Activated naive CD4-positive, alpha-beta T cell treated with anti-CD3 and anti-CD28 coated beads, Interleukin-2, amount 10 ng/mL, durations not matched to agents 7 days and 5 days (primary cell): ENCODE measurements around the gene PARD3B.

ENCODE experiments used
- CTCF ChIA-PET: fragments of 350-600 bp; sonication (Branson Sonifier 250); formaldehyde crosslinking; loops from one replicate; lab custom pipeline; 2021; ENCODE audit warnings: antibody characterized with exemption; lab: Charles Lee
- DNase-seq: peaks from one replicate; pipeline ENCODE4 v3.0.0-alpha.2; 2020
- H3K27ac Mint-ChIP-seq: one replicate; pipeline ENCODE4 v1.8.0; 2021; ENCODE audit warnings: mild to moderate bottlenecking, moderate library complexity, mixed read lengths
- H3K27me3 Mint-ChIP-seq: one replicate; pipeline ENCODE4 v1.8.0; 2021; ENCODE audit warnings: mild to moderate bottlenecking, mixed read lengths
- H3K36me3 Mint-ChIP-seq: one replicate; pipeline ENCODE4 v1.8.0; 2021; ENCODE audit warnings: mixed read lengths
- H3K4me1 Mint-ChIP-seq: one replicate; pipeline ENCODE4 v1.8.0; 2021; ENCODE audit warnings: mixed read lengths
- H3K4me3 Mint-ChIP-seq: one replicate; pipeline ENCODE4 v1.8.0; 2021; ENCODE audit warnings: mild to moderate bottlenecking, moderate library complexity, mixed read lengths
- H3K9me3 Mint-ChIP-seq: one replicate; pipeline ENCODE4 v1.8.0; 2021; ENCODE audit warnings: mixed read lengths

PARD3B gene

DNA sequence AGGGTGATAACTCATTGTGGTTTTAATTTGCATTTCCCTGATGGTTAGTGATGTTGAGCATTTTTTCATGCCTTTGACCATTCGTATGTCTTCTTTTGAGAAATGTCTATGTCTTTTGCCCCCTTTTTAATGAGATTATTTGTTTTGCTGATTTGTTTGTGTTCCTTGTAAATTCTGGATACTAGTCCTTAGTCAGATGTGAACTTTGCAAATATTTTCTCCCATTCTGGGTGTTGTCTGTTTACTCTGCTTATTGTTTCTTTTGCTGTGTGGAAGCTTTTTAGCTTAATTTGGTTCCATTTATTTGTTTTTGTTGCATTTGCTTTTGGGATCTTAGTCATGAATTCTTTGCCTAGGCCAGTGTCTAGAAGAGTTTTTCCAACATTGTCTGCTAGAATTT is 192.0 kb downstream of the PARD3B start:
- Mint-ChIP-seq H3K36me3 (no peaks in the 10 kb centered on the region), H3K27me3 (no peaks in the 10 kb centered on the region), H3K4me1 (no peaks in the 10 kb centered on the region), H3K27ac (no peak overlapping the region), H3K4me3 (no peak overlapping the region), H3K9me3 (peaks cover 2% of the 10 kb centered on the region)
- no peak for DNase-seq
- CTCF ChIA-PET: no interaction called here

- H3K36me3 Mint-ChIP-seq: no peaks in the 10 kb centered on the region
- CTCF ChIA-PET: no interaction called here
- no peak overlapping the region for H3K4me3 Mint-ChIP-seq
- peaks cover 2% of the 10 kb centered on the region for H3K9me3 Mint-ChIP-seq
- DNase-seq: no peak
- no peak overlapping the region for H3K27ac Mint-ChIP-seq
- no peaks in the 10 kb centered on the region for H3K4me1 Mint-ChIP-seq
- H3K27me3 Mint-ChIP-seq: no peaks in the 10 kb centered on the region
Observed at GRCh38 chr2:204738721-204739120, 193.4 kb downstream of the PARD3B start.

DNA sequence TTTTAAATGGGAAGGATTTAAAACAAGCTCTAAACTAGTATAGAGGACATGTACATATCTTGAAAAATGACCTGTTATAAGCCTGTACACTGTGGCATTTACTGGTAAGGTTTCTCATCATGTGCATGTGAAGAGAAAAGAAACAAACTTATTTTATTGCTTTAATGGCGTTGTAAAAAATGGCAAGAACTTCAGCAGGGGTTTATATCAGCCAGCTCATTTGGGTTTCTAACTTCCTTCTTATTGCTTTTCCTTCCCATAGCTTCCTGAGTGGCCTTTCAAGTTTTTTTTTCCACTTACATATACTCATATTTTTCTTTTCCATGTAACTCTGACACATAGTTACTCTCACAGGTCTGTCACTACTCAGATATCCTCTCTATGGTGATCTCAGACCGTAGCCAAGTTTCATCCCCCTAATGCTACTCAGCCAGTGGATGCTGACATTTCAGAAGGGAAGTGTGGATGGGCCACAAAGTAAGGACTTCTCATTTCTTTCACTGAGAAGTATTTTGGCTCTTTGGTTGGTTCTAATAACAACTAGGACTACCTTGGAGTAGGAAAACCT is 198.2 kb downstream of the PARD3B start:
- no peaks in the 10 kb centered on the region for H3K27me3 Mint-ChIP-seq
- H3K4me3 Mint-ChIP-seq: no peak overlapping the region
- H3K36me3 Mint-ChIP-seq: no peaks in the 10 kb centered on the region
- no peak for DNase-seq
- CTCF ChIA-PET: no interaction called here
- H3K4me1 Mint-ChIP-seq: no peaks in the 10 kb centered on the region
- H3K27ac Mint-ChIP-seq: no peak overlapping the region
- H3K9me3 Mint-ChIP-seq: peaks cover 2% of the 10 kb centered on the region

DNA sequence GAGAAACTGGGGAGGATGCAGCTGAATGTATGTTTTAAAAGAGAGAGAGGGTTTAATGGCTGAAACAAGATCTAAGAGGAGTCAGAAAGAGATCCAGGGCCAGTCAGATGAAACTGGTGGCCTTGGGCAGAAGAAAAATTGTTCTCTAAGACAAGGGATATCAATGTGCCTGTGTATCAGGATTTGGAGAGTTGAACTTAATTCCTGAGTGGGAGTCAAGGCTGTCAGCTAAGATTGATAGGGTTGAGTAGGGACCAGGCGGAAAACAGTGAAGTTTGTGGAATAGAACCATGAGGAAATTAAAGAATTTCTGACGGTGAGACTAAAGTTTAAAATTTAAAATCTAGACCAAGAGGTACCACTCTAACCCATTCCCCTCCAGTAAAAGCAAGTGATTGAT is 199.2 kb downstream of the PARD3B start:
- Mint-ChIP-seq H3K36me3 (no peaks in the 10 kb centered on the region), H3K27me3 (no peaks in the 10 kb centered on the region), H3K27ac (no peak overlapping the region), H3K4me1 (no peaks in the 10 kb centered on the region), H3K4me3 (no peak overlapping the region), H3K9me3 (peaks cover 2% of the 10 kb centered on the region)
- DNase-seq: no peak
- CTCF ChIA-PET: no interaction called here

GRCh38 chr2:204748286-204748685 is 203.0 kb downstream of the PARD3B start:
- CTCF ChIA-PET: no interaction called here
- H3K4me3 Mint-ChIP-seq: no peak overlapping the region
- no peaks in the 10 kb centered on the region for H3K9me3 Mint-ChIP-seq
- DNase-seq: no peak
- H3K36me3 Mint-ChIP-seq: no peaks in the 10 kb centered on the region
- H3K27me3 Mint-ChIP-seq: no peaks in the 10 kb centered on the region
- H3K4me1 Mint-ChIP-seq: no peaks in the 10 kb centered on the region
- no peak overlapping the region for H3K27ac Mint-ChIP-seq

- no peaks in the 10 kb centered on the region for H3K9me3 Mint-ChIP-seq
- no peak for DNase-seq
- H3K27ac Mint-ChIP-seq: no peak overlapping the region
- H3K27me3 Mint-ChIP-seq: no peaks in the 10 kb centered on the region
- no peak overlapping the region for H3K4me3 Mint-ChIP-seq
- H3K36me3 Mint-ChIP-seq: no peaks in the 10 kb centered on the region
- CTCF ChIA-PET: no interaction called here
- H3K4me1 Mint-ChIP-seq: no peaks in the 10 kb centered on the region
Observed at GRCh38 chr2:204749319-204749718, 204.0 kb downstream of the PARD3B start.

- Mint-ChIP-seq H3K27ac (no peak overlapping the region), H3K27me3 (no peaks in the 10 kb centered on the region), H3K36me3 (no peaks in the 10 kb centered on the region), H3K4me1 (no peaks in the 10 kb centered on the region), H3K9me3 (no peaks in the 10 kb centered on the region), H3K4me3 (no peak overlapping the region)
- CTCF ChIA-PET: no interaction called here
- DNase-seq: no peak
Observed at GRCh38 chr2:204750389-204750788, 205.1 kb downstream of the PARD3B start.

DNA sequence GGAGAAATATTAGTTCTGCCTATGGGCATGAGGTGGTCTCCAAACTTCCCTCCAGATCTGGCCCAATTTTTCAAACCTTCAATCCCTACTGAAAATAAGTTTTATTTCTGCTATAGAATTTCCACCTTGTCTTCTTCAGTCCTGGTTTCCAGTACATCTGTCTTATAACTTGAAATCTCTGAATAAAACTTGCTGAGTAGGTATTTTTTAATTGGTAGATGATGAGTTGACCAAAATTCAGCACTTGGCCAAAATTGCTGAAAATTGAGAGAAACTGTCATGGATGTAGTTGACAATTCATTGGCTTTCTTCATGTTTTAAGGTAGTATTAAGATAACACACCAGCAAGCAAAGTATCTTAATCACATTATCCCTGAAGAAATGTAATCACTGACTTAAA is 206.2 kb downstream of the PARD3B start:
- Mint-ChIP-seq H3K4me1 (no peaks in the 10 kb centered on the region), H3K9me3 (no peaks in the 10 kb centered on the region), H3K27me3 (no peaks in the 10 kb centered on the region), H3K4me3 (no peak overlapping the region), H3K27ac (no peak overlapping the region), H3K36me3 (no peaks in the 10 kb centered on the region)
- CTCF ChIA-PET: no interaction called here
- no peak for DNase-seq

DNA sequence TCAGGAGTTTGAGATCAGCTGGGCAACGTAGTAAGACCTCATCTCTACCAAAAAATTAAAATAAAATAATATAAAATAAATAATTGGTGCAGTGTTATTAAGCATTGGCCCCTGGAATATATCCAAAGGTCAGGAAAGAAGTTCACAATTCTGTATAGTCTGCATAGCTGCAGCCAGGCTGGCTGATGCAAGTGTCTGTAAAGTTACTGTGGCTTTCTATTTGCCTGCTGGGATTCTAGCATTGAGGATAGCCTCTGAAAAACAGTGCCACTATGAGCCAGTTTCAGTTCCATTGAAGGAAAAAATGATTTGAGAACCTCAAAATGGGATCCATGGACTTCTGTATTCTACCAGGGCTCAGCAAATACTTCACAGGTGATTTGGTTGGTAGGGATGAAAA is 208.6 kb downstream of the PARD3B start:
- DNase-seq: no peak
- Mint-ChIP-seq H3K27ac (no peak overlapping the region), H3K9me3 (no peaks in the 10 kb centered on the region), H3K4me1 (no peaks in the 10 kb centered on the region), H3K27me3 (no peaks in the 10 kb centered on the region), H3K4me3 (no peak overlapping the region), H3K36me3 (no peaks in the 10 kb centered on the region)
- CTCF ChIA-PET: interaction anchor here (1.0 kb wide), 1 partner anchor 9 kb away, joined by 3 read pairs; no protein-coding TSS in a partner anchor

GRCh38 chr2:204754898-204755297 is 209.6 kb downstream of the PARD3B start:
- Mint-ChIP-seq H3K4me1 (no peaks in the 10 kb centered on the region), H3K27me3 (no peaks in the 10 kb centered on the region), H3K27ac (no peak overlapping the region), H3K36me3 (no peaks in the 10 kb centered on the region), H3K4me3 (no peak overlapping the region), H3K9me3 (no peaks in the 10 kb centered on the region)
- CTCF ChIA-PET: no interaction called here
- no peak for DNase-seq

- CTCF ChIA-PET: no interaction called here
- H3K4me3 Mint-ChIP-seq: no peak overlapping the region
- no peaks in the 10 kb centered on the region for H3K36me3 Mint-ChIP-seq
- no peaks in the 10 kb centered on the region for H3K27me3 Mint-ChIP-seq
- H3K4me1 Mint-ChIP-seq: no peaks in the 10 kb centered on the region
- DNase-seq: no peak
- peaks cover 9% of the 10 kb centered on the region for H3K9me3 Mint-ChIP-seq
- no peak overlapping the region for H3K27ac Mint-ChIP-seq
Observed at GRCh38 chr2:204763974-204764703, 218.9 kb downstream of the PARD3B start.

DNA sequence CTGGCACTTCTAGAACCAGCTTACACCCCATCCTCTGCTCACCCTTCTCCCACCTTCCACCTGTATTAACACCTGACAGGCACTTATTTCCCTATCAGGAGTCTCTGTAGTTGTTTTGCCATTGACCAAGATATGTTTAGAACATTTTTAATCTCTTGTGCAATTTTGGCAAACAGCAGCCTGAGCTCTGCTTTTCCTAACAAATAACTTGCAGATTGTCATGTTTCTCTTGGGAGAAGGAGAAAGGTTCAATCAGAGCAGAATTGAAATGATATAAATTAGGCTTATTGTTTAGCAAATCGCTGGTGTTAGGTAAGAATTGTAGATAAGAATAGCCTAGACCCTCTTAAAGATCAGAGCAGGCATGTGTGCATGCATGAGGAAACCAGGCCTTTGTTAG is 225.5 kb downstream of the PARD3B start:
- H3K27me3 Mint-ChIP-seq: no peaks in the 10 kb centered on the region

DNA sequence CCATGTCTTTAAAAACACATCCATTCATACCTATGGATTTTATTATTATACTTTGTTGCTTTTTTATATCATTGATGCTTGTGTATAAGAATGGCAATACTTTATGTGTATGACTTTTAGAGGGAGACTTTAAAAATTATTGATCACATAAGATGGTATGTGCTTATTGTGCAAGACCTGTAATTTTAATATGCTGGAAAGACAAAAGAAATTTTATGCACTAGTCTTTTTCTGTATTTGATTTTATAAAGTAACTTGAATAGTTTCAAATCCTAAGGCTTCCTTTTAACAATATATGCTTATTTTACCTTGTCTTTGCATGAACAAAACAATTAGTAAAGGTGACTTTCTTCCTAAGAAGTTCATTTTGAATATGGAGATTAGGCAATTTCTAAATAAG is 226.4 kb downstream of the PARD3B start:
- no peak for DNase-seq
- H3K9me3 Mint-ChIP-seq: no peaks in the 10 kb centered on the region
- no peak overlapping the region for H3K27ac Mint-ChIP-seq
- no peaks in the 10 kb centered on the region for H3K4me1 Mint-ChIP-seq
- no peak overlapping the region for H3K4me3 Mint-ChIP-seq
- peaks cover 3% of the 10 kb centered on the region for H3K27me3 Mint-ChIP-seq
- H3K36me3 Mint-ChIP-seq: no peaks in the 10 kb centered on the region
- CTCF ChIA-PET: no interaction called here

More for the DNA sequence above, 225.5 kb downstream of the PARD3B start:
- no peak overlapping the region for H3K27ac Mint-ChIP-seq
- no peaks in the 10 kb centered on the region for H3K4me1 Mint-ChIP-seq
- no peaks in the 10 kb centered on the region for H3K9me3 Mint-ChIP-seq
- CTCF ChIA-PET: no interaction called here
- no peaks in the 10 kb centered on the region for H3K36me3 Mint-ChIP-seq
- no peak overlapping the region for H3K4me3 Mint-ChIP-seq
- DNase-seq: no peak

DNA sequence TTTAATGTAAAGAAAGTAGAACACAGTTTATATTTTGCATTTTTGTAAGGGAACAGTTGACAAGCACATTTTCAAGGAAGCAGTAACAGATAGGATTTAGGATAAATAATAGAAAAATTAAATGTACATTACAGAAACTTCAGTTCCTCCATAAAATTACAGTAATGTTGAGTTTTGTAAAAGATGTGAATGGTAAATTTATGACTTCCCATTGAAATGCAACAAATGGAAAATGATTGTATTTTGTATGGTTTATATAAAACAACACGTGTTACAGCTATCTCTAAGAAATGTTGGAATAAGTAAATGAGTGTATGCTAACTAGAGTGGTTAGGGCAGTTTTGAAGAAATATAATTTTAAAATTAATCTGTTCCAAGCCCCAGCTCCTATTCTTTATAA is 227.3 kb downstream of the PARD3B start:
- no peak overlapping the region for H3K27ac Mint-ChIP-seq

DNA sequence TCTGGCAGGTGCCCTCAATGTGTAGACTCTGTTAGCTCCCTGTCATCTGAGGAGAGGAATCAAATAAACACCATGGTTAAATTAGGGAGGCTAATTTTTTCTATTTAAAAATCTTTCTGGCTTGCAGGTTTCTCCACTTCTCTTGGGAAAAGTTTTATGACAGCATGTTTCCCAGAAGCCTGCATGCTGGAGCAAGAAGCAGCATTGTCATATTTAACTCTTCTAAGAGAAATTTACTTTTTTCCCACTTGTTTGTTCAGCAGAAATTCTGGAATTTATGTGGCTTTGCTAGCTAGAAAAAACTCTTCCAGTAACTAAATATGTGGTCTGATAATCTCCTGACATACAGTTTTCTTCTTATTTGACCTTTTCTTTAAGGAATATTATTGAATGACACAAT is 230.5 kb downstream of the PARD3B start:
- DNase-seq: no peak
- Mint-ChIP-seq H3K36me3 (no peaks in the 10 kb centered on the region), H3K4me3 (no peak overlapping the region), H3K4me1 (no peaks in the 10 kb centered on the region), H3K9me3 (no peaks in the 10 kb centered on the region), H3K27me3 (peaks cover 6% of the 10 kb centered on the region), H3K27ac (no peak overlapping the region)
- CTCF ChIA-PET: no interaction called here

More for the DNA sequence above, 227.3 kb downstream of the PARD3B start:
- no peak overlapping the region for H3K4me3 Mint-ChIP-seq
- H3K9me3 Mint-ChIP-seq: no peaks in the 10 kb centered on the region
- no peak for DNase-seq
- peaks cover 3% of the 10 kb centered on the region for H3K27me3 Mint-ChIP-seq
- CTCF ChIA-PET: no interaction called here
- H3K36me3 Mint-ChIP-seq: no peaks in the 10 kb centered on the region
- H3K4me1 Mint-ChIP-seq: no peaks in the 10 kb centered on the region
